ENCODE results near the gene RAB11FIP5. TPM values are rescaled to one million over a fixed set of nuclear protein-coding genes. Genes with fewer than 3 reads are reported as not detected.

The RAB11FIP5 gene
- total RNA-seq, 6 donors from 2014 or later: 21.0 to 35.3 (median 29.9) TPM

GRCh38 chr2:73034661-73035375 lies 77.9 kb downstream of the RAB11FIP5 start:
- Histone ChIP-seq H3K9me3 (no peaks in the 10 kb centered on the region), H3K4me3 (no peak overlapping the region), H3K27ac (peak overlapping the region; percentile 13 to 62 (median 42)), H3K36me3 (peaks cover 0 to 3% (median 0%) of the 10 kb centered on the region in 4 donors), H3K27me3 (no peaks in the 10 kb centered on the region), H3K4me1 (peaks cover 0 to 10% (median 1%) of the 10 kb centered on the region in 4 donors)
- DNase-seq (peak in 1 of 2 donors; percentile 57), ATAC-seq (ENCODE audit: low FRiP score in 2 of 2) (peak; percentile 70 to 79)
- 63 to 74% methylated on average over 7 of the region's 7 CpGs for WGBS, 2 donors
- no peak for TF ChIP-seq POLR2AphosphoS5 (IDR thresholded peaks at IDR 0.05)
- TF ChIP-seq CTCF (IDR thresholded peaks at IDR 0.05): no peak
- no peak for TF ChIP-seq POLR2A (IDR thresholded peaks at IDR 0.05)
- TF ChIP-seq EP300 (IDR thresholded peaks at IDR 0.05): no peak

GRCh38 chr2:73033766-73034381 lies 78.9 kb downstream of the RAB11FIP5 start:
- 80 to 83% methylated on average over 3 to 5 of the region's 5 CpGs for WGBS, 2 donors
- TF ChIP-seq CTCF (IDR thresholded peaks at IDR 0.05) (no peak), EP300 (IDR thresholded peaks at IDR 0.05) (no peak), POLR2A (IDR thresholded peaks at IDR 0.05) (no peak), POLR2AphosphoS5 (IDR thresholded peaks at IDR 0.05) (no peak)
- Histone ChIP-seq H3K4me3 (no peak overlapping the region), H3K27ac (peak overlapping the region; percentile 13 to 62 (median 42)), H3K9me3 (no peaks in the 10 kb centered on the region), H3K36me3 (peaks cover 0 to 3% (median 0%) of the 10 kb centered on the region in 4 donors), H3K27me3 (no peaks in the 10 kb centered on the region), H3K4me1 (peaks cover 0 to 10% (median 1%) of the 10 kb centered on the region in 4 donors)
- no peak for DNase-seq
- ATAC-seq (ENCODE audit: low FRiP score in 2 of 2): no peak

DNA sequence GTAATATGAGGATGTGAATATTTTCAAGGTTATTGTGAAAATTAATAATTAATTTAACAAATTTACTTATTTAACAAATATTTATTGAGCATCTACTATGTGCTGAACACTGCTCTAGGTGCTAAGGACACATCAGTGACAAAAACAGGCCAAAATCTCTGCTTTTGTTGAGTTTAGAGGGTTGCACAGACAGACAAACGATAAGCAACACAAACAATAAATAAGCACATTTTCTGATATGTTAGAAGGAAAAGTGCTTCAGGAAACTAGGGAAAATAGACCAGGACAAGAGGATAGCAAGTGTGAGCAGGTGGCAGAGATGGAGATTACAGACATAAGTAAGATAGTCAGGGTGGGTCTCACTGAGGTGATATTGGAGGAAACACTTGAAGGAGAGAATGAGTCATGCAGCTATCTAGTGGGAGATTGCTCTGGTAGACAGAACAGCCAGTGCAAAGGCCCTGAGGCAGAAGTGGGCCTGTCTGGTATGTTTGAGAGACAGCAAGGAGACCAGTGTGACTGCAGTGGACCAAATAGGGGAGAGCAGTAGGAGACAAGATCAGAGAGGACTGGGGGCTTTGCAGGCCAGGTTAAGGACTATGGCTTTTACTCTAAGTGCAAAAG lies 79.5 kb downstream of the RAB11FIP5 start:
- peaks cover 0 to 10% (median 1%) of the 10 kb centered on the region in 4 donors for H3K4me1 ChIP-seq
- H3K4me3 ChIP-seq: no peak overlapping the region
- TF ChIP-seq CTCF (IDR thresholded peaks at IDR 0.05) (no peak), EP300 (IDR thresholded peaks at IDR 0.05) (no peak), POLR2A (IDR thresholded peaks at IDR 0.05) (no peak), POLR2AphosphoS5 (IDR thresholded peaks at IDR 0.05) (no peak)
- H3K9me3 ChIP-seq: no peaks in the 10 kb centered on the region
- 85 to 94% methylated on average over 1 of the region's 1 CpG for WGBS, 2 donors
- H3K36me3 ChIP-seq: peaks cover 0 to 3% (median under 1%) of the 10 kb centered on the region in 4 donors
- DNase-seq (no peak), ATAC-seq (ENCODE audit: low FRiP score in 2 of 2) (no peak)
- H3K27me3 ChIP-seq: no peaks in the 10 kb centered on the region
- peak overlapping the region in 2 of 4 donors; percentile 42 to 62 for H3K27ac ChIP-seq

GRCh38 chr2:73032702-73033097 lies 80.0 kb downstream of the RAB11FIP5 start:
- H3K4me3 ChIP-seq: no peak overlapping the region
- DNase-seq: no peak
- 81 to 84% methylated on average over 5 of the region's 5 CpGs for WGBS, 2 donors

More at GRCh38 chr2:73032702-73033097, 80.0 kb downstream of the RAB11FIP5 start:
- no peak overlapping the region for H3K27ac ChIP-seq
- TF ChIP-seq EP300 (IDR thresholded peaks at IDR 0.05) (no peak), CTCF (IDR thresholded peaks at IDR 0.05) (no peak), POLR2AphosphoS5 (IDR thresholded peaks at IDR 0.05) (no peak), POLR2A (IDR thresholded peaks at IDR 0.05) (no peak)
- no peaks in the 10 kb centered on the region for H3K27me3 ChIP-seq
- peaks cover 0 to 6% (median 1%) of the 10 kb centered on the region in 4 donors for H3K36me3 ChIP-seq
- ATAC-seq (ENCODE audit: low FRiP score in 2 of 2): no peak
- peaks cover 0 to 10% (median 1%) of the 10 kb centered on the region in 4 donors for H3K4me1 ChIP-seq
- no peaks in the 10 kb centered on the region for H3K9me3 ChIP-seq
